MM.1S (cell line): ENCODE data around the gene GPER1.

ENCODE experiments used
- DNase-seq: peaks from one replicate; pipeline ENCODE4 v3.0.0-alpha.2; 2015
- H2AFZ ChIP-seq: fragments of 300-600 bp; sonication (generic); 2 replicates; pipeline ENCODE4 v1.6.0; 2016; ENCODE audit warnings: antibody characterized with exemption, low read length
- H3F3A ChIP-seq: fragments of 300-600 bp; sonication (generic); 2 replicates; pipeline ENCODE4 v1.6.1; 2016; ENCODE audit warnings: mild to moderate bottlenecking, antibody characterized with exemption, low read length, moderate library complexity, mixed read lengths; ENCODE audit not compliant: insufficient read depth
- H3K27ac ChIP-seq: fragments of 300-600 bp; sonication (generic); 2 replicates; pipeline ENCODE4 v1.5.1; 2016; ENCODE audit warnings: mild to moderate bottlenecking, low read length
- H3K27me3 ChIP-seq: fragments of 300-600 bp; sonication (generic); replicated peaks from 2 replicates; pipeline ENCODE4 v1.6.0; 2016; ENCODE audit warnings: low read length; ENCODE audit not compliant: insufficient read depth
- H3K36me3 ChIP-seq: fragments of 300-600 bp; sonication (generic); replicated peaks from 2 replicates; pipeline ENCODE4 v1.6.1; 2016; ENCODE audit warnings: mild to moderate bottlenecking, low read length, mixed read lengths; ENCODE audit not compliant: insufficient read depth
- H3K4me1 ChIP-seq: fragments of 300-600 bp; sonication (generic); 2 replicates; pipeline ENCODE4 v1.6.1; 2016; ENCODE audit warnings: low read length, mixed read lengths
- H3K4me2 ChIP-seq: fragments of 300-600 bp; sonication (generic); 2 replicates; pipeline ENCODE4 v1.6.0; 2016; ENCODE audit warnings: low read depth, low read length
- H3K4me3 ChIP-seq: fragments of 300-600 bp; sonication (generic); 2 replicates; pipeline ENCODE4 v1.5.1; 2016; ENCODE audit warnings: low read length, mixed read lengths
- H3K79me2 ChIP-seq: fragments of 300-600 bp; sonication (generic); 2 replicates; pipeline ENCODE4 v1.6.1; 2016; ENCODE audit warnings: mixed run types, low read length, mixed read lengths
- H3K9ac ChIP-seq: fragments of 300-600 bp; sonication (generic); 2 replicates; pipeline ENCODE4 v1.6.1; 2016; ENCODE audit warnings: low read length, mixed read lengths
- H3K9me2 ChIP-seq: fragments of 300-600 bp; sonication (generic); replicated peaks from 2 replicates; pipeline ENCODE4 v1.6.1; 2016; ENCODE audit warnings: mild to moderate bottlenecking, low read length, mixed read lengths; ENCODE audit not compliant: insufficient read depth
- H3K9me3 ChIP-seq: fragments of 300-600 bp; sonication (generic); replicated peaks from 2 replicates; pipeline ENCODE4 v1.6.1; 2016; ENCODE audit warnings: mild to moderate bottlenecking, low read length, mixed read lengths; ENCODE audit not compliant: insufficient read depth
- H4K20me1 ChIP-seq: fragments of 300-600 bp; sonication (generic); 2 replicates; pipeline ENCODE4 v1.6.1; 2016; ENCODE audit warnings: mild to moderate bottlenecking, low read length, moderate library complexity, mixed read lengths; ENCODE audit not compliant: insufficient read depth
- EZH2 ChIP-seq: fragments of 300-600 bp; sonication (generic); optimal IDR thresholded peaks from 2 replicates; pipeline ENCODE3; 2017; ENCODE audit warnings: low read depth, mild to moderate bottlenecking, antibody characterized with exemption, low read length, mixed read lengths
- EZH2phosphoT487 ChIP-seq: fragments of 300-600 bp; sonication (generic); IDR thresholded peaks from 2 replicates; pipeline ENCODE4 v1.6.1; 2018; ENCODE audit warnings: antibody characterized with exemption, low read length
- TF ChIP-seq, protein P1 (sequence below): fragments of 300-600 bp; sonication (generic); IDR thresholded peaks from 2 replicates; pipeline ENCODE4 v1.5.1; 2016; ENCODE audit warnings: antibody characterized with exemption, low read length, mixed read lengths

GPER1 gene

DNA sequence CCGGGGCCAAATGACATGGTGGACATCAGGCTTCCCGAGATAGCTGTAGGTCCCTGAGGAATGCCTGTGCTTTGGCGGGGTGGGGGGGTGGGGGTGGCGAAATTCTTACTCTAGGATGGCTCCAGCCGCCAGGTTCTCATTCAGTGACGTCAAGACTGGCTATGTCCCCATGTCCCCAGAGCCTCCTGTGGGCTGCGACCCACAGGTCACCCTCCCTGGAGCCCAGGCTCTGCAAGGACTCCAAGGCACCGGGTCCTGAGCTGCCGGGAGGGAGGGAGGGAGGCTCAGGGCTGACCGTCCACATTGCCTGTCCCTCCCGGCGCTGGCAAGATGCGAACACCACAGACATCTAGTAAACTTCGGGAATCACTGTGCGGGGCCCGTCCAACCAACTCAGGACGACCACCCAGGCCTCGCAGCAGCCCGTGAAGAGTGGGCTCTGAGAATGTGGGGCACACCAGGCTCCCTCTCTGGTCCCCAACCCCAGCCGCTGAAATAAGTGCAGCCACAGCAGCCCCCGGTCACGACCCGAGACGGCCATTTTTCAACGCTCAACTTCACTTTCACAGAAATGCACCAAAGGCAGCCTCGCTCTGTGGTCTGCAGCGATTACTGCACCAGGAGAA is 31.0 kb upstream of the GPER1 start:
- TF ChIP-seq, protein P1, sequence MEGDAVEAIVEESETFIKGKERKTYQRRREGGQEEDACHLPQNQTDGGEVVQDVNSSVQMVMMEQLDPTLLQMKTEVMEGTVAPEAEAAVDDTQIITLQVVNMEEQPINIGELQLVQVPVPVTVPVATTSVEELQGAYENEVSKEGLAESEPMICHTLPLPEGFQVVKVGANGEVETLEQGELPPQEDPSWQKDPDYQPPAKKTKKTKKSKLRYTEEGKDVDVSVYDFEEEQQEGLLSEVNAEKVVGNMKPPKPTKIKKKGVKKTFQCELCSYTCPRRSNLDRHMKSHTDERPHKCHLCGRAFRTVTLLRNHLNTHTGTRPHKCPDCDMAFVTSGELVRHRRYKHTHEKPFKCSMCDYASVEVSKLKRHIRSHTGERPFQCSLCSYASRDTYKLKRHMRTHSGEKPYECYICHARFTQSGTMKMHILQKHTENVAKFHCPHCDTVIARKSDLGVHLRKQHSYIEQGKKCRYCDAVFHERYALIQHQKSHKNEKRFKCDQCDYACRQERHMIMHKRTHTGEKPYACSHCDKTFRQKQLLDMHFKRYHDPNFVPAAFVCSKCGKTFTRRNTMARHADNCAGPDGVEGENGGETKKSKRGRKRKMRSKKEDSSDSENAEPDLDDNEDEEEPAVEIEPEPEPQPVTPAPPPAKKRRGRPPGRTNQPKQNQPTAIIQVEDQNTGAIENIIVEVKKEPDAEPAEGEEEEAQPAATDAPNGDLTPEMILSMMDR = no peak
- TF ChIP-seq EZH2phosphoT487 = no peak
- TF ChIP-seq EZH2 = no peak
- H3K9me3 ChIP-seq = no peaks in the 10 kb centered on the region
- no peaks in the 10 kb centered on the region for H3K4me1 ChIP-seq
- no peak overlapping the region for H3K4me3 ChIP-seq
- H3K36me3 ChIP-seq = no peaks in the 10 kb centered on the region
- no peak overlapping the region for H3K27ac ChIP-seq
- no peak for DNase-seq
- H2AFZ ChIP-seq = no peak overlapping the region
- no peak overlapping the region for H3K4me2 ChIP-seq
- H4K20me1 ChIP-seq = no peaks in the 10 kb centered on the region
- no peaks in the 10 kb centered on the region for H3K79me2 ChIP-seq
- H3K27me3 ChIP-seq = no peaks in the 10 kb centered on the region
- no peaks in the 10 kb centered on the region for H3K9me2 ChIP-seq
- H3F3A ChIP-seq = no peaks in the 10 kb centered on the region
- no peak overlapping the region for H3K9ac ChIP-seq

DNA sequence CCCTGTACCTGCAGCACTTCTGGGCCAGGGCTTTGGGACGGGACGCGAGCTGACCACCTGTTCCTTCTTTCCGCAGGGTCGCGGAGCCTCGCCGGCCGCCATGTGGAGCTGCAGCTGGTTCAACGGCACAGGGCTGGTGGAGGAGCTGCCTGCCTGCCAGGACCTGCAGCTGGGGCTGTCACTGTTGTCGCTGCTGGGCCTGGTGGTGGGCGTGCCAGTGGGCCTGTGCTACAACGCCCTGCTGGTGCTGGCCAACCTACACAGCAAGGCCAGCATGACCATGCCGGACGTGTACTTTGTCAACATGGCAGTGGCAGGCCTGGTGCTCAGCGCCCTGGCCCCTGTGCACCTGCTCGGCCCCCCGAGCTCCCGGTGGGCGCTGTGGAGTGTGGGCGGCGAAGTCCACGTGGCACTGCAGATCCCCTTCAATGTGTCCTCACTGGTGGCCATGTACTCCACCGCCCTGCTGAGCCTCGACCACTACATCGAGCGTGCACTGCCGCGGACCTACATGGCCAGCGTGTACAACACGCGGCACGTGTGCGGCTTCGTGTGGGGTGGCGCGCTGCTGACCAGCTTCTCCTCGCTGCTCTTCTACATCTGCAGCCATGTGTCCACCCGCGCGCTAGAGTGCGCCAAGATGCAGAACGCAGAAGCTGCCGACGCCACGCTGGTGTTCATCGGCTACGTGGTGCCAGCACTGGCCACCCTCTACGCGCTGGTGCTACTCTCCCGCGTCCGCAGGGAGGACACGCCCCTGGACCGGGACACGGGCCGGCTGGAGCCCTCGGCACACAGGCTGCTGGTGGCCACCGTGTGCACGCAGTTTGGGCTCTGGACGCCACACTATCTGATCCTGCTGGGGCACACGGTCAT is 30.3 kb upstream of the GPER1 start:
- Histone ChIP-seq H3K9ac (no peak overlapping the region), H3K27ac (no peak overlapping the region), H3F3A (no peaks in the 10 kb centered on the region), H3K79me2 (no peaks in the 10 kb centered on the region), H3K36me3 (no peaks in the 10 kb centered on the region), H4K20me1 (no peaks in the 10 kb centered on the region), H3K4me2 (no peak overlapping the region), H3K27me3 (no peaks in the 10 kb centered on the region), H3K4me1 (no peaks in the 10 kb centered on the region), H3K9me3 (no peaks in the 10 kb centered on the region), H3K4me3 (no peak overlapping the region), H2AFZ (no peak overlapping the region), H3K9me2 (no peaks in the 10 kb centered on the region)
- TF ChIP-seq, protein P1 = no peak
- TF ChIP-seq EZH2 (no peak), EZH2phosphoT487 (no peak)
- DNase-seq = no peak

DNA sequence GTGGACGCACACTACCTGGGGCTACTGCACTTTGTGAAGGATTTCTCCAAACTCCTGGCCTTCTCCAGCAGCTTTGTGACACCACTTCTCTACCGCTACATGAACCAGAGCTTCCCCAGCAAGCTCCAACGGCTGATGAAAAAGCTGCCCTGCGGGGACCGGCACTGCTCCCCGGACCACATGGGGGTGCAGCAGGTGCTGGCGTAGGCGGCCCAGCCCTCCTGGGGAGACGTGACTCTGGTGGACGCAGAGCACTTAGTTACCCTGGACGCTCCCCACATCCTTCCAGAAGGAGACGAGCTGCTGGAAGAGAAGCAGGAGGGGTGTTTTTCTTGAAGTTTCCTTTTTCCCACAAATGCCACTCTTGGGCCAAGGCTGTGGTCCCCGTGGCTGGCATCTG is 29.6 kb upstream of the GPER1 start:
- no peaks in the 10 kb centered on the region for H4K20me1 ChIP-seq
- no peak for TF ChIP-seq EZH2phosphoT487
- no peaks in the 10 kb centered on the region for H3K9me2 ChIP-seq
- H3K4me3 ChIP-seq = no peak overlapping the region
- H3K79me2 ChIP-seq = no peaks in the 10 kb centered on the region
- no peaks in the 10 kb centered on the region for H3K36me3 ChIP-seq
- no peak overlapping the region for H3K4me2 ChIP-seq
- H3K4me1 ChIP-seq = no peaks in the 10 kb centered on the region
- no peak overlapping the region for H2AFZ ChIP-seq
- H3F3A ChIP-seq = no peaks in the 10 kb centered on the region
- no peaks in the 10 kb centered on the region for H3K9me3 ChIP-seq
- no peak overlapping the region for H3K9ac ChIP-seq
- no peak overlapping the region for H3K27ac ChIP-seq
- H3K27me3 ChIP-seq = no peaks in the 10 kb centered on the region
- no peak for DNase-seq

DNA sequence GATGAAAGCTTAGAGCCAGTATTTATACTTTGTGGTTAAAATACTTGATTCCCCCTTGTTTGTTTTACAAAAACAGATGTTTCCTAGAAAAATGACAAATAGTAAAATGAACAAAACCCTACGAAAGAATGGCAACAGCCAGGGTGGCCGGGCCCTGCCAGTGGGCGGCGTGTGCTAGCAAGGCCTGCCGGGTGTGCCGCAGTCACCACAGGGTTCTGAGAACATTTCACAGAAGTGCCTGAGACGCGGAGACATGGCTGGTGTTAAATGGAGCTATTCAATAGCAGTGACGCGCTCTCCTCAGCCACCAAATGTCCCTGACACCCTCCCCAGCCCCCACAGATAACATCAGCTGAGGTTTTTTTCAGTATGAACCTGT is 29.1 kb upstream of the GPER1 start:
- Histone ChIP-seq H3K4me3 (no peak overlapping the region), H3K4me1 (no peaks in the 10 kb centered on the region)

More for the DNA sequence above, 29.1 kb upstream of the GPER1 start:
- Histone ChIP-seq H3K79me2 (no peaks in the 10 kb centered on the region), H3K9ac (no peak overlapping the region), H3K9me3 (no peaks in the 10 kb centered on the region), H3K9me2 (no peaks in the 10 kb centered on the region), H3K27ac (no peak overlapping the region), H4K20me1 (no peaks in the 10 kb centered on the region), H2AFZ (no peak overlapping the region), H3F3A (no peaks in the 10 kb centered on the region), H3K27me3 (no peaks in the 10 kb centered on the region), H3K4me2 (no peak overlapping the region), H3K36me3 (no peaks in the 10 kb centered on the region)
- no peak for DNase-seq
- TF ChIP-seq EZH2phosphoT487 (no peak), EZH2 (no peak)
- TF ChIP-seq, protein P1 = no peak
